HEK293T (cell line): ENCODE results near the gene TTC6.

Experiments used
- CTCF ChIA-PET: fragments of 350-600 bp; formaldehyde crosslinking; extraction: SDS; loops from one replicate; lab custom pipeline; 2021; ENCODE audit warnings: antibody characterized with exemption, inconsistent platforms; lab: Yijun Ruan, JAX
- POLR2A ChIA-PET: fragments of 350-600 bp; formaldehyde crosslinking; extraction: SDS; loops from one replicate; lab custom pipeline; 2020; ENCODE audit warnings: antibody characterized with exemption, inconsistent platforms; lab: Yijun Ruan, JAX
- DNase-seq: peaks from one replicate; pipeline ENCODE4 v3.0.0; 2012; ENCODE audit warnings: mixed read lengths; ENCODE audit errors: extremely low spot score
- ARNT ChIP-seq: fragments of 450-650 bp; IDR thresholded peaks from 2 replicates; pipeline ENCODE4 v1.6.1; 2017; ENCODE audit warnings: mild to moderate bottlenecking
- BHLHE40 ChIP-seq: fragments of 450-650 bp; IDR thresholded peaks from 2 replicates; pipeline ENCODE4 v1.6.1; 2016; ENCODE audit warnings: mild to moderate bottlenecking, moderate library complexity, borderline replicate concordance
- CTBP1 ChIP-seq: fragments of 450-650 bp; IDR thresholded peaks from 2 replicates; pipeline ENCODE4 v1.6.1; 2016; ENCODE audit warnings: borderline replicate concordance
- ELF4 ChIP-seq: fragments of 450-650 bp; IDR thresholded peaks from 2 replicates; pipeline ENCODE4 v1.6.1; 2017; ENCODE audit warnings: antibody characterized with exemption
- FOXA1 ChIP-seq: fragments of 450-650 bp; IDR thresholded peaks from 2 replicates; pipeline ENCODE4 v1.6.1; 2016; ENCODE audit warnings: mild to moderate bottlenecking
- FOXK2 ChIP-seq: fragments of 450-650 bp; IDR thresholded peaks from 2 replicates; pipeline ENCODE4 v1.6.1; 2016; ENCODE audit warnings: mild to moderate bottlenecking
- FOXM1 ChIP-seq: fragments of 450-650 bp; IDR thresholded peaks from 2 replicates; pipeline ENCODE4 v1.6.1; 2017; ENCODE audit warnings: mild to moderate bottlenecking, borderline replicate concordance
- HDGF ChIP-seq: fragments of 450-650 bp; IDR thresholded peaks from 2 replicates; pipeline ENCODE4 v1.6.1; 2017; ENCODE audit warnings: antibody characterized with exemption, borderline replicate concordance
- L3MBTL2 ChIP-seq: fragments of 450-650 bp; conservative IDR thresholded peaks from 2 replicates; pipeline ENCODE4 v1.6.1; 2016; ENCODE audit warnings: mild to moderate bottlenecking
- LEF1 ChIP-seq: fragments of 450-650 bp; IDR thresholded peaks from 2 replicates; pipeline ENCODE4 v1.6.1; 2017; ENCODE audit warnings: mild to moderate bottlenecking, borderline replicate concordance
- NFRKB ChIP-seq: fragments of 450-650 bp; IDR thresholded peaks from 2 replicates; pipeline ENCODE4 v1.6.1; 2016; ENCODE audit warnings: mild to moderate bottlenecking, moderate library complexity
- PKNOX1 ChIP-seq: fragments of 450-650 bp; IDR thresholded peaks from 2 replicates; pipeline ENCODE4 v1.6.1; 2016
- SP1 ChIP-seq: fragments of 450-650 bp; IDR thresholded peaks from 2 replicates; pipeline ENCODE4 v1.6.1; 2017
- SUZ12 ChIP-seq: fragments of 450-650 bp; IDR thresholded peaks from 2 replicates; pipeline ENCODE4 v1.6.1; 2016; ENCODE audit warnings: mild to moderate bottlenecking
- TARDBP ChIP-seq: fragments of 450-650 bp; IDR thresholded peaks from 2 replicates; pipeline ENCODE4 v1.6.1; 2016
- ZNF384 ChIP-seq: fragments of 450-650 bp; IDR thresholded peaks from 2 replicates; pipeline ENCODE4 v1.6.1; 2016

Gene TTC6

GRCh38 chr14:37599507-37600368 lies 4.3 kb downstream of the TTC6 start:
- ChIA-PET POLR2A (no interaction called here), CTCF (no interaction called here)
- no peak for TF ChIP-seq PKNOX1
- no peak for TF ChIP-seq ARNT
- peak; percentile 75 for TF ChIP-seq L3MBTL2
- no peak for TF ChIP-seq HDGF
- no peak for TF ChIP-seq FOXA1
- DNase-seq, result peak; percentile 25

- TF ChIP-seq L3MBTL2, result no peak
- no peak for TF ChIP-seq ELF4
- TF ChIP-seq NFRKB, result no peak
- no peak for TF ChIP-seq FOXA1
- TF ChIP-seq HDGF, result no peak
- no peak for TF ChIP-seq PKNOX1
- TF ChIP-seq LEF1, result no peak
- TF ChIP-seq FOXK2, result no peak
- TF ChIP-seq BHLHE40, result no peak
- TF ChIP-seq ZNF384, result no peak
- TF ChIP-seq TARDBP, result no peak
- TF ChIP-seq ARNT, result no peak
- TF ChIP-seq SP1, result no peak
- TF ChIP-seq FOXM1, result no peak
- no peak for TF ChIP-seq SUZ12
- POLR2A ChIA-PET, result no interaction called here
- DNase-seq, result no peak
- CTCF ChIA-PET, result no interaction called here
These were observed 5.7 kb downstream of the TTC6 start for GRCh38 chr14:37600880-37601741.

- ChIA-PET POLR2A (no interaction called here), CTCF (no interaction called here)
- TF ChIP-seq NFRKB (no peak), ZNF384 (no peak), FOXK2 (no peak), TARDBP (no peak), SUZ12 (no peak), BHLHE40 (no peak), L3MBTL2 (no peak), CTBP1 (no peak), PKNOX1 (no peak), ELF4 (no peak), ARNT (no peak), HDGF (no peak), FOXA1 (no peak)
- no peak for DNase-seq
These were observed 6.4 kb downstream of the TTC6 start for GRCh38 chr14:37601865-37602264.

GRCh38 chr14:37602605-37603453 lies 7.4 kb downstream of the TTC6 start:
- DNase-seq, result no peak
- ChIA-PET POLR2A (no interaction called here), CTCF (no interaction called here)
- TF ChIP-seq BHLHE40 (no peak), ARNT (no peak), PKNOX1 (no peak), FOXM1 (no peak), TARDBP (no peak), SUZ12 (no peak), FOXA1 (no peak), CTBP1 (no peak), FOXK2 (no peak), ZNF384 (no peak)

- TF ChIP-seq ELF4 (no peak), PKNOX1 (no peak), SUZ12 (no peak), SP1 (no peak), FOXA1 (no peak), LEF1 (no peak), FOXK2 (no peak), BHLHE40 (no peak), HDGF (no peak), FOXM1 (no peak), ARNT (no peak), L3MBTL2 (no peak), TARDBP (no peak), ZNF384 (no peak), NFRKB (no peak), CTBP1 (no peak)
- CTCF ChIA-PET, result no interaction called here
- DNase-seq, result no peak
- POLR2A ChIA-PET, result no interaction called here
These were observed 8.3 kb downstream of the TTC6 start for GRCh38 chr14:37603688-37604251.
